Activated CD8-positive, alpha-beta memory T cell treated with anti-CD3 and anti-CD28 coated beads, Interleukin-2, amount 50 U/mL, for 4 hours (primary cell): ENCODE measurements around the gene COL12A1.

ENCODE experiments used
- DNase-seq: peaks from one replicate; pipeline ENCODE4 v3.0.0-alpha.2; 2020

Gene COL12A1

GRCh38 chr6:75142721-75143120 lies 63.1 kb downstream of the COL12A1 start:
- DNase-seq = no peak

DNA sequence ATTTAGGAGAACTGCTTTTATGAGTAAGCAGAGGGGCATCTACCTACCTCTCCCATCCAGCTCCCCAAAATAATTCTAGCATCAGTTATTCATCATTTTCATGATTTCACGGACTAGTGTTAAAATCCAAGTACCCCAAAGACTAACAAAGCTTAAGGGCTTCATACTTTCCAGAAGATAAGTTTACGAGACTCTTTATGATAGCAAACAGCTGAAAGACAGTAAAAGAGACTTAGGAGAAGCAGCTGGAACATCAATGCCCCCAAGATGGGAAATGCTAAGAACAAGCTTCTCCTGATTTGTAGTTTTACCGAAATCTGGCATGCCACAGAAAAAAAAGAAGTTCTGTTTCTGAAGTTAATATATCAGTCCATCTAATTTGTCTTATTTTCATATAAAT lies 70.0 kb downstream of the COL12A1 start:
- no peak for DNase-seq

DNA sequence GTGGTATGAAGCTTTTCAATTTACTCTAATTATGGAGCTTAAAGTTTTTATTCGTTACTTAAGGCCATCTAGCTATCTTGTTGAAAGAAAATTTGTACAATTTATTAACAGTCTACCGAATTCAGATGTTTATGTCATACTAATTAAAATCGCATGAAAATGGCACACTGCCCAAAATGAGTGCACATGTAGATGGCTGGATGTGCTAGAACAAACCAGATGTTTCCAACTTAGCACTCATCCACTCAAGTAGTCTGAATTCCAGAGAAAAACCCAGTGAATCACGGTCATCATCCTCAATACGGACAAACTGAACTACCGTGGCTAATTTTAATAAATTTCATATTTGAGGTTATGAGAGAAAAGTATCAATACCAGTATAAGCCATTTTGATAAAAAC lies 70.4 kb downstream of the COL12A1 start:
- DNase-seq = no peak

- DNase-seq = no peak
Observed at GRCh38 chr6:75130784-75131183, 75.1 kb downstream of the COL12A1 start.

GRCh38 chr6:75128878-75129570 lies 76.8 kb downstream of the COL12A1 start:
- DNase-seq = no peak

DNA sequence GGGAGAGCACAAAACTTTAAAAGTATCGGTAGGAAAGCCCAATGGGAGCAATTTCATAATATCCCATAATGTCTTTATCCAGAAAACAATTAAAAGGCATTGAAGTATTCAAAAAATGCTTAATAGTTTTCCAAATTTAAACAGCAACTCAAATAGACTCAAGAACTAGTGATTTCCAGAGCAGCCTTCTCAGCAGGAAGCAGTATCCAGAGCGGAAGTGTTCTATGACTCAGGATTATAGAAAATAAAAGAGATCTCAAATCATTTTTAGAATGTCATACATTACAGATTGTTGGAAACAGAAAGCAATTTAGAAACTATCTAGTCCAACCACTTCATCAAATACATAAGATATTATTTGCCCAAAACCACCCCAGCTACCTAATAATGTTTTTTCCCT lies 79.3 kb downstream of the COL12A1 start:
- no peak for DNase-seq

DNA sequence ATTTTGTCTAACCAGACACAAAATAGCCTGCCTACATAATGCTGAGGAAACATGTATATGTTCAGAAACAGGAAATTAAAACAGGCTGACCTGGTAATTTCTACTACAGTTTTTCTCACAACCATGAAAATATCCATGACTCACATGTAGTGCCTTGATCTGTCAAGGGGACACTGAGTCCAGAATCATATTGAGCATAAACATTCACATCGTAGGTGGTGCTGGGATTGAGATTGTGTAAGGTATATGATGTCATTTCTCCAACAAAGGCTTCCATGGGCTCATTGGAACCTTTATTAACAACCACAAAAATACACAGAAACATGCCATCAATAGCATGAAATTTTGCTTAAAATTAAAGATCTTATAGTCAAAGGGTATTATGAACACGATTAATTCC lies 80.9 kb downstream of the COL12A1 start:
- no peak for DNase-seq

DNA sequence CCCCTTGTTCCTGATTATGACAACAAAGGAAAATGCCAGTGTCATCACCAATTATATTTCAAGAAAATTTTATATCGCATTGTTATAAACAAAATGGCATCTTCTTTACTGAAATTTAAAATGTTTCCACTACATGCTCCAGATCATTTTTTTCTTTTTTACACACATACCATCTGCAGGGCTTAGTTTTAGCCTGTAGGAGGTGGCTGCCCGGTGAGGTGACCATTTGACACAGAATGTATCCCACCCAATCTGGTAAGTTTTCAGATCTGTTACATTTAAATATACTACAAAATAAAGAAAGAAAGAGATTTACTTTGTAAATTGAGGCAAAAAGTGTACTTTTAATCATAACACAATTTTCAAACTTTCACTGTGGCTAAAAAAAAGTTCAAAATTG lies 81.8 kb downstream of the COL12A1 start:
- DNase-seq = no peak

GRCh38 chr6:75118925-75119515 lies 86.8 kb downstream of the COL12A1 start:
- DNase-seq = no peak

DNA sequence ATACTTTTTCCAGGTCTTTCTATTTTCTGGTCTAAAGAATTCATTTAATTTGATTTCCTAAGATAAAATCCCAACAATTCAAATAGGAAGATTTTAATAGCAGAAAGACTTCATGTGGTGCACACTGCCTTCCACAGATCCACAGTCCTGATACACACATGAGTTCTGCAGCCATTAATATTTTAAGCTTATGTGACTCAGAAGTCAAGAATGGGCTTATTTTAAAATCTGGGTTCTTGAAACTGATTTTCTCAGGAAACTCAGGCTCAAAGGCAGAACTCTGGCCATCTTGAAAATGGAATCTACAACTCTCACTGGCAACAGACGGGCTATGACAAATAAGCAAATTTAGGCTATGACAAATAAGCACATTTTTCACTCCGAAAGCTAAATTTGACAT lies 88.2 kb downstream of the COL12A1 start:
- DNase-seq = no peak

- no peak for DNase-seq
Observed at GRCh38 chr6:75116946-75117345, 88.9 kb downstream of the COL12A1 start.

DNA sequence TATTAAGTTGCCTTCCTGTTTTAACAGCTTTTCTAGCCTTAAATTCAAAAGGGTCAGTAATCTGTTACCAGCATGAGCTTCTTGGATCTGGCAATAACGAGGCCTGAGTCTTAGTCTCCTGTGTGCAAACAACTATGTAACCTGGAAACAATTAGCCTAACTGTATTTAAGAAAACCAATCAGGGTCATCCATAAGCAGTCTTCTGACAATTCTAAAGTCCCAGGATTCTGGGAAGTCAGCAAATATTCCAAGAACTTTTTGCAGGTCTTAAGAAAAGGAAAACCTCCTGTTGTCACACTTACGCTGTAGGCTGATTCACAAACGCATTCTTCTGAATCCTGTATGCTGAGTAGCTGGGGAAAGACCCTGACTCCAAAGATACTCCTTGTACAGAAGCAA lies 90.4 kb downstream of the COL12A1 start:
- no peak for DNase-seq

DNA sequence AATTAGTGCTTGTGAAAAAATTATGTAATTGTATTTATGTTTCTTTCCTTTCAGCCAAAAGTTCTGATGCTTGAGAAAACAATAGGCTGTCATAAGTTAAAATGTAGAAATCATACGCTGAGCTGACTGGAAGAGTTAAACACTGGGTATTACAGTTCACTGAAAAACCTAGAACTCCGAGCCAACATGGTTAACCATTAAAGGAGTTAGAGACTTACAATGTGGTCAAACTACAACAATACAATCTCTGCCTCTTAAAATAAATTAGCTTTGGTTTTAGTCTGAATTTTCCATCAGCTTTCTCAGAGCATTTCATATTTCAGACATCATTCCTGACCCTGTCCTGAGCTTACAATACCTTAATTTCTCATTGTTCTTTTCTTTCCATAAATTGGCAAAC lies 91.0 kb downstream of the COL12A1 start:
- no peak for DNase-seq

GRCh38 chr6:75114195-75114594 lies 91.7 kb downstream of the COL12A1 start:
- DNase-seq = no peak

- no peak for DNase-seq
Observed at GRCh38 chr6:75113446-75113845, 92.4 kb downstream of the COL12A1 start.

- no peak for DNase-seq
Observed at GRCh38 chr6:75109765-75110164, 96.1 kb downstream of the COL12A1 start.

DNA sequence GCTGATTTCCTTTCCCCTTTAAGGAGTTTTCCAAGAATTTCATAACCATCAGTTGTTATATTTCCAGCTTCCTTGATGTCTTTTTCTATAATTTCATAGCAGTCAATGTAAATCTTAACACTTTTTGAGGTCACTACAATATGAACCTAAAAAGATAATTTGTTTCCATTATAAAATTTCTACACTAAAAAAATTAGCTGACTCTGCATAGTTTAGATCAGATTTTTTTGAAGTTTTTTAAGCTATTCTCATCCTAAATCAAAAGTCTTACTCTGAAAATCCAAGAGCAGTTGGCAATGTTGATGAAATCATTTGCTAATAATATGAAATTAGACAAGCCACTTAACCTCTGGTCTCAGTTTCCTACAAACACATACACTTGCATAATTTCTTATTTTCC lies 96.8 kb downstream of the COL12A1 start:
- DNase-seq = no peak

GRCh38 chr6:75108333-75108974 lies 97.4 kb downstream of the COL12A1 start:
- DNase-seq = no peak

GRCh38 chr6:75107913-75108312 lies 97.9 kb downstream of the COL12A1 start:
- no peak for DNase-seq

DNA sequence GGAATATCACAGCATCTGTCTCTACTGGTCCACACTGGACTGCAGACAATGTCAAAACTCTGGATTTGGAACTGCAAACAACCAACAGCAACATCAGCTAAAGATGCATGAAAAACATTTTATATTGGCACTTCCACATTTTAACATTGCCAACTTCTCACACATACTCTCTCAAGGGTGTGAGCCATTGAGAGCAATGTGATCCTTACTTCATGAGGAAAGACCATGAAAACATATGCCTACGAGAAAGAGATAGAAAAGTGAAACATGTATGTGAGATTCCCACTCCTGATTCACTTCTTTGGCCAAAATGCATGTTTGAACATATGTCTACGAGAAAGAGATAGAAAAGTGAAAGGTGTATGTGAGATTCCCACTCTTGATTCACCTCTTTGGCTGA lies 99.4 kb downstream of the COL12A1 start:
- DNase-seq = no peak

DNA sequence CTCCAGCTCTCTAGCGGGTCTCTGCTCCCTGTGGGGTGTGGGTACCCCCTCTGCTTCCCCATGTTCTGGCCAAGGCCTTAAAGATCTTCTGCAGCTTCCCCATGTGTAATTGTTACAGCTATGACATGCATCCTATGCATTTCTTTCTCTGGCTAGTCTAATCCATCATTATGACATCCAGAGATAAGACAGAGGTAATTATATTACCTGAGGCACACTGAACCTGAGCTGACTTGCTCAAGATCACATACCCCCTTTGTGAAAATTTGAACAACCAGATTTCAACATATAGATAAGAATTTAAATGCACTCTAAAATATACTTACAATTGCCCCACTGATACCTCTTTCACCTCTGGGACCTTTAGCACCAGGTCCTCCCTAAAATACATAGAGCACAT lies 102.4 kb downstream of the COL12A1 start:
- DNase-seq = no peak

- no peak for DNase-seq
Observed at GRCh38 chr6:75102301-75102700, 103.6 kb downstream of the COL12A1 start.

GRCh38 chr6:75101896-75102295 lies 104.0 kb downstream of the COL12A1 start:
- no peak for DNase-seq

DNA sequence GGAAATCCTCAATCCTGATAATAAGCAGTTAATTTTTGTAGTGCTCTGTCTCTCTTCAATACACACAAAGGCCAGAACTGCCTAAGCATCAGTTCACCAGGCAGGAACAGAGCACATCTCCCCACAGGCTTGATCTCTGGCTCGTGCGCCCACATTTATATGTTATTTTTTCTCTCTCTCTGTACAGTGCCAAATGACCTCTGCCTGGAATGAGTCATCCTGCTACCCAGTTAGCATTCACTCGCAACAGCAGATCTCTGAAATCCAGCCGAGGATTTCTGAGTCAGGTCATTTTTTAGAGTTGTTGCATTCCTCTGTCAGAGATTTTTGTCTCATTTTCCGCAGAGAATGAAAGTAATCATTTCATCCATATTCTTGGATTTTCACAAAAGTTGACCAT lies 107.1 kb downstream of the COL12A1 start:
- DNase-seq = no peak

- no peak for DNase-seq
Observed at GRCh38 chr6:75096966-75097365, 108.9 kb downstream of the COL12A1 start.
